DND-41 (cell line): ENCODE data around the gene CREBBP.

Experiments used
- EZH2 ChIP-seq: IDR thresholded peaks from 3 replicates; pipeline ENCODE4 v1.6.1; 2012; ENCODE audit warnings: borderline replicate concordance, low read depth, mild to moderate bottlenecking, moderate library complexity, low read length, inconsistent platforms; ENCODE audit not compliant: severe bottlenecking
- TF ChIP-seq, protein P1 (sequence below): IDR thresholded peaks from 2 replicates; pipeline ENCODE4 v1.5.1; 2012; ENCODE audit warnings: borderline replicate concordance, low read length, moderate library complexity, mild to moderate bottlenecking; ENCODE audit not compliant: poor library complexity, severe bottlenecking; ENCODE audit errors: extremely low read depth

- TF ChIP-seq, protein P1, sequence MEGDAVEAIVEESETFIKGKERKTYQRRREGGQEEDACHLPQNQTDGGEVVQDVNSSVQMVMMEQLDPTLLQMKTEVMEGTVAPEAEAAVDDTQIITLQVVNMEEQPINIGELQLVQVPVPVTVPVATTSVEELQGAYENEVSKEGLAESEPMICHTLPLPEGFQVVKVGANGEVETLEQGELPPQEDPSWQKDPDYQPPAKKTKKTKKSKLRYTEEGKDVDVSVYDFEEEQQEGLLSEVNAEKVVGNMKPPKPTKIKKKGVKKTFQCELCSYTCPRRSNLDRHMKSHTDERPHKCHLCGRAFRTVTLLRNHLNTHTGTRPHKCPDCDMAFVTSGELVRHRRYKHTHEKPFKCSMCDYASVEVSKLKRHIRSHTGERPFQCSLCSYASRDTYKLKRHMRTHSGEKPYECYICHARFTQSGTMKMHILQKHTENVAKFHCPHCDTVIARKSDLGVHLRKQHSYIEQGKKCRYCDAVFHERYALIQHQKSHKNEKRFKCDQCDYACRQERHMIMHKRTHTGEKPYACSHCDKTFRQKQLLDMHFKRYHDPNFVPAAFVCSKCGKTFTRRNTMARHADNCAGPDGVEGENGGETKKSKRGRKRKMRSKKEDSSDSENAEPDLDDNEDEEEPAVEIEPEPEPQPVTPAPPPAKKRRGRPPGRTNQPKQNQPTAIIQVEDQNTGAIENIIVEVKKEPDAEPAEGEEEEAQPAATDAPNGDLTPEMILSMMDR = no peak
- TF ChIP-seq EZH2 = no peak
These were observed 120.0 kb downstream of the CREBBP start for GRCh38 chr16:3760518-3760917.
